ENCODE results near the gene C1QTNF9B.

DNA sequence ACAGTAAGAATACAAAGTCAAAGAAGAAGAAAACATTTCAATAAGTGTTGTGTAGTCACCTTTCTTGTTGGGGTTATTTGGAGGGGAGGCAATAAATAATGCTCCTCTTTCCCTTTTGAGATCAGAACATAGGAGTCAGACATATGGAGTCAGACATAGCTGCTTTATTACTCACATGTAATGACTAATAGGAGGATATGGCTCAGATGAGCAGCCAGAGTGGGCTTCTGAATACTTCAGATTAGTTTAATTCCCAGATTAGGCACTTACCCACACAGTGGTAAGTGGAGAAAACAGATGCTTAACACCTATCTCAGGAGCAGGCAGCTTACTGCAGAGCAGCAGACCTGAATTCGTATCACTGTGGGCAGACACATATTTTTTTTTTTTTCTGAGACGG, 31.7 kb upstream of the C1QTNF9B start:
- TF ChIP-seq, protein P1, sequence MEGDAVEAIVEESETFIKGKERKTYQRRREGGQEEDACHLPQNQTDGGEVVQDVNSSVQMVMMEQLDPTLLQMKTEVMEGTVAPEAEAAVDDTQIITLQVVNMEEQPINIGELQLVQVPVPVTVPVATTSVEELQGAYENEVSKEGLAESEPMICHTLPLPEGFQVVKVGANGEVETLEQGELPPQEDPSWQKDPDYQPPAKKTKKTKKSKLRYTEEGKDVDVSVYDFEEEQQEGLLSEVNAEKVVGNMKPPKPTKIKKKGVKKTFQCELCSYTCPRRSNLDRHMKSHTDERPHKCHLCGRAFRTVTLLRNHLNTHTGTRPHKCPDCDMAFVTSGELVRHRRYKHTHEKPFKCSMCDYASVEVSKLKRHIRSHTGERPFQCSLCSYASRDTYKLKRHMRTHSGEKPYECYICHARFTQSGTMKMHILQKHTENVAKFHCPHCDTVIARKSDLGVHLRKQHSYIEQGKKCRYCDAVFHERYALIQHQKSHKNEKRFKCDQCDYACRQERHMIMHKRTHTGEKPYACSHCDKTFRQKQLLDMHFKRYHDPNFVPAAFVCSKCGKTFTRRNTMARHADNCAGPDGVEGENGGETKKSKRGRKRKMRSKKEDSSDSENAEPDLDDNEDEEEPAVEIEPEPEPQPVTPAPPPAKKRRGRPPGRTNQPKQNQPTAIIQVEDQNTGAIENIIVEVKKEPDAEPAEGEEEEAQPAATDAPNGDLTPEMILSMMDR (IDR thresholded peaks at IDR 0.05), result no peak
- no peak for TF ChIP-seq EZH2 (IDR thresholded peaks at IDR 0.05; ENCODE audit: borderline replicate concordance, insufficient read depth, low read depth, low read length, poor library complexity, severe bottlenecking)
